ENCODE data around the gene ASCC2. TPM values are rescaled to one million over a fixed set of nuclear protein-coding genes. Genes with fewer than 3 reads are reported as not detected.
"Not testable (repeated sequence)": the region's sequence is repeated elsewhere in the genome, so short reads cannot be mapped to it uniquely, and the experiment has no call there.

ASCC2 gene
- total and polyA plus RNA-seq, 2 of the 4 experiments (the other 2 are of a cell fraction): 40.0 to 62.2 TPM

- no peak overlapping the region for H3K4me2 ChIP-seq (ENCODE audit: low read depth, low read length)
- WGBS, 2 experiments (ENCODE audit: extremely low coverage in 2 of 2, insufficient read length in 1 of 2): no CpG with 5 or more reads among the region's 2 CpGs
- no peaks in the 10 kb centered on the region for H4K20me1 ChIP-seq (ENCODE audit: insufficient read depth, low read length)
- no TSS peak for BruUV-seq (replicated peaks)
- no peaks in the 10 kb centered on the region for H3K4me1 ChIP-seq (ENCODE audit: control insufficient read depth, insufficient read depth, low read length)
- H3K23ac ChIP-seq (ENCODE audit: low read depth, low read length): no peak overlapping the region
- H3K9ac ChIP-seq (ENCODE audit: low read depth, low read length): no peak overlapping the region
- H3K9me3 ChIP-seq (ENCODE audit: control insufficient read depth, insufficient read depth, low read length): no peaks in the 10 kb centered on the region
- no peaks in the 10 kb centered on the region for H3K36me3 ChIP-seq (ENCODE audit: control insufficient read depth, insufficient read depth, low read length)
- no peaks in the 10 kb centered on the region for H3K9me1 ChIP-seq (ENCODE audit: insufficient read depth, low read length)
- H2BK120ac ChIP-seq (ENCODE audit: low read depth, low read length): no peak overlapping the region
- TF ChIP-seq RAD21 (IDR thresholded peaks at IDR 0.05; ENCODE audit: low read length) (no peak), POLR2A (IDR thresholded peaks at IDR 0.05; ENCODE audit: low read depth, low read length) (no peak), MXI1 (IDR thresholded peaks at IDR 0.05; ENCODE audit: borderline replicate concordance, low read depth, low read length) (no peak), MAFK (IDR thresholded peaks at IDR 0.05; ENCODE audit: low read depth, low read length) (no peak)
- H3K18ac ChIP-seq (ENCODE audit: low read depth, low read length): no peak overlapping the region
- no peak overlapping the region for H2BK15ac ChIP-seq (ENCODE audit: low read depth, low read length)
- H3K14ac ChIP-seq (replicated peaks; ENCODE audit: low read depth, low read length): no peak overlapping the region
- H2AFZ ChIP-seq (replicated peaks; ENCODE audit: low read length, poor library complexity): no peak overlapping the region
- H4K5ac ChIP-seq (ENCODE audit: low read depth, low read length): no peak overlapping the region
- no peak overlapping the region for H4K8ac ChIP-seq (ENCODE audit: low read depth in 2 of 2, low read length in 2 of 2)
- H3K4me3 ChIP-seq (ENCODE audit: insufficient read depth, low read depth, low read length): no peak overlapping the region
- no peak for DNase-seq
- H2BK20ac ChIP-seq (ENCODE audit: low read depth, low read length): no peak overlapping the region
- ChIA-PET CTCF (no interaction called here), POLR2A (ENCODE audit: unreplicated experiment) (no interaction called here)
- no peak overlapping the region for H4K91ac ChIP-seq (ENCODE audit: insufficient read depth, low read depth, low read length)
- H3K56ac ChIP-seq (ENCODE audit: extremely low read depth, insufficient read depth, low read length): no peak overlapping the region
- peaks cover 4% of the 10 kb centered on the region for H3K27me3 ChIP-seq (ENCODE audit: control insufficient read depth, insufficient read depth, low read length)
- H2AK5ac ChIP-seq (ENCODE audit: low read depth, low read length): no peak overlapping the region
- no peaks in the 10 kb centered on the region for H3K79me1 ChIP-seq (ENCODE audit: low read depth in 1 of 2, low read length in 2 of 2)
- no peak overlapping the region for H2AK9ac ChIP-seq (replicated peaks; ENCODE audit: low read depth, low read length, poor library complexity)
- H3K27ac ChIP-seq (ENCODE audit: insufficient read depth, low read length): no peak overlapping the region
- intact Hi-C loops (cut with micrococcal nuclease) (no loop called here), dilution Hi-C loops (cut with HindIII; ENCODE audit: low sequenced_read_pairs, unreplicated experiment) (no loop called here), in situ Hi-C loops (cut with MboI; ENCODE audit: low sequenced_read_pairs) (no loop called here)
- no peak for ATAC-seq (ENCODE audit: low read depth)
- H2BK5ac ChIP-seq (ENCODE audit: low read depth, low read length, poor library complexity, severe bottlenecking): no peak overlapping the region
- H3K4ac ChIP-seq (ENCODE audit: low read depth, low read length): no peak overlapping the region
Measured at GRCh38 chr22:29860006-29860766, 22.1 kb upstream of the ASCC2 start.

DNA sequence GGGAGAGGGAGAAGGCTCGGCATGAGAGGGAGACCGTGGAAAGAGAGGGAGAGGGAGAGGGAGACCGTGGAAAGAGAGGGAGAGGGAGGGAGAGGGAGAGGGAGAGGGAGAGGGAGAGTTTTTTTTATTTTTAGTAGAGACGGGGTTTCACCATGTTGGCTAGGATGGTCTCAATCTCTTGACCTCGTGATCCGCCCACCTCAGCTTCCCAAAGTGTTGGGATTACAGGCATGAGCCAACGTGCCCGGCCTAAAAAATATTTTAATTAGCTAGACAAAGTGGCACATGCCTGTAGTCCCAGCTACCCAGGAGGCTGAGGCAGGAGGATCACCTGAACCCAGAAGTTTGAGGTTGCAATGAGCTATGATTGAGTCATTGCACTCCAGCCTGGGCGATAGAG, 21.0 kb upstream of the ASCC2 start:
- DNase-seq; H2BK120ac ChIP-seq (ENCODE audit: low read depth, low read length); H2BK5ac ChIP-seq (ENCODE audit: low read depth, low read length, poor library complexity, severe bottlenecking); ATAC-seq (ENCODE audit: low read depth); H3K4me1 ChIP-seq (ENCODE audit: control insufficient read depth, insufficient read depth, low read length); H3K36me3 ChIP-seq (ENCODE audit: control insufficient read depth, insufficient read depth, low read length); H2BK15ac ChIP-seq (ENCODE audit: low read depth, low read length); H3K27ac ChIP-seq (ENCODE audit: insufficient read depth, low read length); dilution Hi-C loops (cut with HindIII; ENCODE audit: low sequenced_read_pairs, unreplicated experiment); intact Hi-C loops (cut with micrococcal nuclease); BruUV-seq (replicated peaks); H2BK20ac ChIP-seq (ENCODE audit: low read depth, low read length); in situ Hi-C loops (cut with MboI; ENCODE audit: low sequenced_read_pairs); H3K4me2 ChIP-seq (ENCODE audit: low read depth, low read length); H2AK9ac ChIP-seq (replicated peaks; ENCODE audit: low read depth, low read length, poor library complexity); H3K9me1 ChIP-seq (ENCODE audit: insufficient read depth, low read length); H3K56ac ChIP-seq (ENCODE audit: extremely low read depth, insufficient read depth, low read length); H4K8ac ChIP-seq (ENCODE audit: low read depth in 2 of 2, low read length in 2 of 2); H4K91ac ChIP-seq (ENCODE audit: insufficient read depth, low read depth, low read length); H3K18ac ChIP-seq (ENCODE audit: low read depth, low read length); H3K23ac ChIP-seq (ENCODE audit: low read depth, low read length); H3K4me3 ChIP-seq (ENCODE audit: insufficient read depth, low read depth, low read length); H3K14ac ChIP-seq (replicated peaks; ENCODE audit: low read depth, low read length); H3K79me1 ChIP-seq (ENCODE audit: low read depth in 1 of 2, low read length in 2 of 2); H3K27me3 ChIP-seq (ENCODE audit: control insufficient read depth, insufficient read depth, low read length); H3K9me3 ChIP-seq (ENCODE audit: control insufficient read depth, insufficient read depth, low read length); H2AK5ac ChIP-seq (ENCODE audit: low read depth, low read length); H3K4ac ChIP-seq (ENCODE audit: low read depth, low read length); POLR2A ChIA-PET (ENCODE audit: unreplicated experiment); H4K5ac ChIP-seq (ENCODE audit: low read depth, low read length); H3K9ac ChIP-seq (ENCODE audit: low read depth, low read length); H4K20me1 ChIP-seq (ENCODE audit: insufficient read depth, low read length); H2AFZ ChIP-seq (replicated peaks; ENCODE audit: low read length, poor library complexity): not testable (repeated sequence)
- CTCF ChIA-PET: interaction anchor here (0.6 kb wide), 1 partner anchor 22 kb away, joined by 5 read pairs; no protein-coding TSS in a partner anchor
- WGBS, 2 experiments (ENCODE audit: extremely low coverage in 2 of 2, insufficient read length in 1 of 2): no CpG with 5 or more reads among the region's 9 CpGs

Measured in IMR-90 (cell line).